Activated CD4-positive, CD25-positive, alpha-beta regulatory T cell treated with anti-CD3 and anti-CD28 coated beads, Interleukin-2, amount 50 U/mL, for 72 hours (primary cell): ENCODE results near the gene RSRC1.
"Not testable (repeated sequence)": the region's sequence is repeated elsewhere in the genome, so short reads cannot be mapped to it uniquely, and the experiment has no call there.

Experiments used
- DNase-seq: peaks from one replicate; pipeline ENCODE4 v3.0.0; 2021

RSRC1 gene

DNA sequence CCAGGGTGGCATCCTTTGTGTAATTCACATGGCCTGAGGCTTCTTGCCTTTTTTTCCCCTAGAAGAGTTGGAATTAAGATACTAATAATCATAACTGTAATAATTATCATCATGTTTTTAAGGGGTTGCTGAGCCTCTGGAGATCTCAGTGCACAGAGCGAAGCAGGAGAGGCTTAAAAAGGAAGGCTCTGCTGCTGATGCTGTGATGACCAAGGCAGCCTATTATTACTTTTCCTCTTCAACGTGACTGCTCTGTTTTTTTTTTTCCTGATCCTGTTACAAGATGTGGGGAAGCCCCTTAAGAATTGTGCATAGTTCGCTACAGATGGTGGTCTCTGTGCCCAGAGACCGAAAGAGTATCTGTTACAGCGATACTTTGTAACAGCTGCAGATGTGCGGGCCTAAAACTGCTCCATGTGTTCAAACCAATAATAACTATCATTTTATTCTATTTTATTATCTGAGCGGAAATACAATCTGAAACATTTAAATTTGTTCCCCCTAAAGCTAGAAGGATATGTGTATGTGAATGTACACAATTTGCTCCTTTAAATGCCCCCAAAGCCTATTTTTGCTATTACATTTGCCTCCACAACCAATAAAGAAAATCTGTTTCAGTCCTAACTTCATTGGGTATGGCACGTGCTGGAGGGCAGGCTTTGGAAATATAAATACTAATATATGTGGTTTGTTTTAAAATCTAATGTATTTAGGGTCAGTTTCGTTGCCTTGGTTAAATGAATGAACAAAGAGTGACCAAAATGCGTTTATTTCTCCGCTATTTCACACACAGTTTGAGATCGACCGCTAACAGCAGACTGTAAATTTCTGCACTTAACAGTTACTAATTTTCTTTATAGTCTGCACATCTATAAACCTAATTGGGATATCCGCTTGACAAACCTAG lies 8.3 kb upstream of the RSRC1 start:
- no peak for DNase-seq

DNA sequence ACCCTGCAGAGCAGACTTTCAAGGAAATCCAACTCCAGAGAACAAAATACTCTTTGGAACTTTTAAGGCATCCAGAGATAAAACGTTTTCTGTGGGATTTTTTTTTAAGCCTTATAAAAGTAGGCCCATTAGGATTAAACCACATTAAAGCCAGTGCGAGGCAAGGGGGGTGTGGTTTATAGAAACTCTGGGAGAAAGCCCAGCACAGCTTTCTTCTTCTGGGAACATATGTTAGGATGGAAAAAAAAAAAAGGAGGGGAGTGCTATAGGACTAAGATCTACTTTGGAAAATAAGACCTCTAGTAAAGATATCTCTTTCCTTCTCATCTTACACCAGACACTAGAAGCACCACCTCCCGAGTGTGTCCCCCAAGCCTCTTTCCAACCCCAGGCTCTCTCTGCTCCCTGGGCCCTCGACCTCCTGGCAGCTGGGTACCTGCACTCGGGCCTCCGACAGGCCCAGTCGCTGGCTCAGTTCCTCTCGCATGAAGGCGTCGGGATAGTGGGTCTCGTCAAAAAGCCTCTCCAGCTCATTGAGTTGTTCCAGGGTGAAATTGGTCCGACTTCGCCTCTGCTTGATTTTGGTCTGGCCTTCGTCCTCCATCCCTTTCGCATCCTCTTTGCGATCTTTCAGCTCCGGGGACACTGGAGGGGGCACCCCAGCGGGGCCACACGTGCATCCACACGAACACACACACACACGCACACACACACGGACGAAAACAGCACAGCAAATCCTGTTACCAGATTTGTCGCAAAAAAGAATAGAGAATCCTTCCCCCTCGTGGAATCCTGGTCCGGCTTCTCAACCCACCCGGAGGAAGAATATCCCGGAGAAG lies 7.4 kb upstream of the RSRC1 start:
- no peak for DNase-seq

DNA sequence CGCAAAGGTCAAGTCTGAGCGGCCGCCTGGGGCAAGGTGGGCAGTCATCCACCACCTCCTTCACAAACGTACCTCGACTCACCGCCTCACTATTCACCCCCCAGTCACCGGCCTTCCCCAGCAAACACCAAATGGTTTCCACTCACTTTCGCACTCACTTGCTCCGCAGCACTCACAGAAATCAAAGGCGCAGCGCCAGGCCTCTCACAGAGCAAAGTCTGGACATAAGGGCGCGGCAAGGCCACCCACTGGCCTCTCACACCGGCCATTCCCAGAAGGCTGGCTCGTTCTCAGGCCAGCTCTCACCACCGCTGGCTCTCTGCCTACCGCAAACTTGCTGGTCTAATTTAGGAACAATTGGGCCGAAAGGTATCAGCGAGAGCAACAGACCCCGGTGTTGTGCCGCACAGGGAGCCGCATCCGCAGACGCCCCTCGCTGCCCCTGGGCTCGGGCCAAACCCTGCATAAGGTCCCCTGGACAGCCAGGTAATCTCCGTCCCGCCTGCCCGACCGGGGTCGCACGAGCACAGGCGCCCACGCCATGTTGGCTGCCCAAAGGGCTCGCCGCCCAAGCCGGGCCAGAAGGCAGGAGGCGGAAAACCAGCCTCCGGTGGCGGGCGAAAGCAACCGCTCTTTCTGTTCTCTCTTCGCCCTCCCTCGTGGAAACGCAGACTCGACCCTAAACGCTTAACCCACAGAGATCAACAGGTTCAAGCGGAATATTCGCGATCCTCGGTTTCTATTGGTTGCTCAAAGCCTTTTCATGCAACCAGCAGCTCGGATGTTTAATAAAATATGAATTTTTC lies 6.6 kb upstream of the RSRC1 start:
- no peak for DNase-seq

DNA sequence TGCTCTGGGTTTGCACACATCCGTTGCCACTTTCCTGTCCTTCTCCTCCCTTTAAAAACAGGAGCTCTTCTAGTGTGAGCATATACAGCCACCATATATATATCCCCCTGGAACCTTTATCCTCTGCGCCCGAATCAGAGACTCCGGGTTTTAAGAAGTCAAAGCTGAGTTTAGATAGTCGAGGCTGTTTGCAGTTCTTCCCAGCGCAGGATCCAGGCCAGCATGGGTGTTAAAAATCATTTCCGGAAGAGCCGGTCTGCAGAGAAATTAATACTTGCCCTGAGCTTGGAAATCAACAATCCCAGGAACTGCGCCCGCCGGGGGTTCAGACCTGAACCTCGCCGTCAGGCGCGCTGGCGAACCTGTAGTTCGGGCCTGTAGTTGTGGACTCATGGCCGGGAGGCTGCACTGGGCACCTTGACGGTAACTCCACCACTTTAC lies 6.0 kb upstream of the RSRC1 start:
- no peak for DNase-seq

DNA sequence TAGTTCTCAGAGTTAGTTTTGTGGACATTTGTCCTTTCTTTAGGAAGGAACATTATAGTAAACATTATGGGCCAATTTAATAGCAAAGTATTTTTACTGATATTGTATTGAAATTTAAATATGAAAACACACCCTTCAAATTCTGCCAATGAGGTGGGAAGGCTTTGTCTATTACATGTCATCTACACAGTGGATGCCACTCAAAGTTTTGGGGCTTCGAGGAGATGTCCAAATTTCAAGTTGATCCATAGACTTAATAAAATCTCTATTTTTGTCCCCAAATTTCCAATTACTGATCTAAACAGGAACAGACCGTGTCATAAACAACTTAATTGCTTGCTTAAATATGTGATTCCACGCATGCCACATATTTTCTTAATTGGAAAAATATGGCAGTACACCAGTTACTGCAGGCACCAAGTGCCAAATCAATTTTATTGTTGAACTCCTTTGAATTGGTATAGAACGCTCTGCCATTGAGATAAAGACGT lies 5.4 kb upstream of the RSRC1 start:
- no peak for DNase-seq

DNA sequence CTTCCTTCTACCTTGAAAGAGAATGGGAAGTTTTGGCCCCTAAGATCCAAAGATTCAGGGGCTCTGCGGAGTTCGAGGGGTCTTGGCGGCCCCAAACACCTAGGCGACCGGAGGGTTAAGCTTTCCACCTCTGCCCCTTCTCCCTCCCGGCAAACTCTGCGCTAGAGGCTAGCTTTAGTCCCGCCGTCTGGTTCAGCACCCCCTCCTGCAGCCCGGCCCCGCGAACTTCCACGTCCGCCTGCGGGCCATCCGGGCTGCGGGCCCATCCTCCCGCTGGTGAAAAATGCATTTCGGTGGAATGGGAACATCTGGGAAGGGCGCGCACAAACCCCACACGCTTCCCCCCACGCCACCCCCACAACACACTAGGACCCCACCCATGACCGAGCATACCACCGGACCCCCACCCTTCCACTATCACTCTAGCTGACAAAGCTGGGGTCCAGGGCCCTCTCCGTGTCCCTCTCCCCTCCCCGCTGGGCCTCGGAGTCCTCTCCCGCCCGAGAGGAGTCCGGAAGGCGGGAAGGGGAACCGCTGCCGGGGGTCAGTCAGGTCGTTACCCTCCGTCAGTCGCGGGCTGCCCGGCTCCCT lies 4.7 kb upstream of the RSRC1 start:
- no peak for DNase-seq

DNA sequence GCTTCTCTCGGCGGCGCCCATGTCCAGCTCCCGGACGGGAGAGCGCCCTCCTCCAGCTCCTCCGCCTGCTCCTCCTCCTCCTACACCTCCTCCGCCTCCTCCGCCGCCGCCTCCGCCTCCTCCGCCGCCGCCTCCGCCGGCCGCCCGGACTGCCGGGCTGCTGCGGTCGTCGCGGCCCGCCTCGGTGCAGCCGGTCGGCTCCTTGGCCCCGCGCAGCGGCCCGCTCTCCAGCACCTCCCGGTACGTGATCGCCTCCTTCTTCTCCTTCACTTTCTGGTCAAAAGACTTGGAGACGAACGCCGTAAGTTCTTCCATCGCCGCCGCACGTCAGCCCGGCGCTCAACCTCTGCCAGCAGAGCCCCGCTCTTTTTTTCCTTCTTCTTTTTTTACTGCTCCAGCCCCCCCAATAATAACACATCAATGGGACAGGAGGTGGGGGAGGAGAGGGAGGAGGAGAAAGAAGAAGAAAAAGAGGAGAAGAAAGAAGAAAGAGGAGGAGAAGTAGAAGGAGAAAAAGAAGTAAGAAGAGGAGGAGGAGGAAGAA lies 4.1 kb upstream of the RSRC1 start:
- DNase-seq: no peak

DNA sequence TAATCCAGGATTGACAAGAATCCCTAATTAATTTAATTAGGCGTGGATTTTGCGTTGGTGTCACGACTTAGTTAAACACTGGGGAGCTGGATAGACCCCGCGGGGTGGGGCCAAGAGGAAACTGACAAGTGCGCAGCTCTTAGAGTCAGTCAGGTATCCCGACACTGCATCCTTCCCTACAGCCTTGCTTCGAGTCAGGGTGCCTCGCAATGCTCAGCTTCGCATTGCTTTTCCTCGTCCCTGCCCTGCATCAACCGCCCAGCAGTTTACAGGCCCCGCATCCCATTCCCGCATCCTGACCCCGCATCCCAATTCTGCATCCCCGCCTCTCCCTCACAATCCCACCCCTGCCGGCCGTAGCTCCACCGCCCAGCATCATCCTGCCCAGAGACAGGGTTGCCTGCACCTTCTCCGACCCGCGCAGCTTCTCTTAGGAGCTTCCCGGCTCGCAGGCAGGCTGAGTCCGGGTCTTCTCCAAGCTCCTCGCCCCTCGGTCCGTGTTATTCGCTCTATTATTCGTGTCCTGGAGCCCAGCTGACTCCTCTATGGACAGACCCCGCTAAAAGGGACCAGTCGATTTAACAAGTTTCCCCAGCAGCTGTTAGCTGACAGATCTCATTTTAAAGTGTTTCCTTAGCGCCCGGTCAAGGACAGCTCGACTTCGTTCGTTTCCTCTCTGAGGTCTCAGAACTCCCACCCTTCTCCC lies 3.0 kb upstream of the RSRC1 start:
- no peak for DNase-seq

DNA sequence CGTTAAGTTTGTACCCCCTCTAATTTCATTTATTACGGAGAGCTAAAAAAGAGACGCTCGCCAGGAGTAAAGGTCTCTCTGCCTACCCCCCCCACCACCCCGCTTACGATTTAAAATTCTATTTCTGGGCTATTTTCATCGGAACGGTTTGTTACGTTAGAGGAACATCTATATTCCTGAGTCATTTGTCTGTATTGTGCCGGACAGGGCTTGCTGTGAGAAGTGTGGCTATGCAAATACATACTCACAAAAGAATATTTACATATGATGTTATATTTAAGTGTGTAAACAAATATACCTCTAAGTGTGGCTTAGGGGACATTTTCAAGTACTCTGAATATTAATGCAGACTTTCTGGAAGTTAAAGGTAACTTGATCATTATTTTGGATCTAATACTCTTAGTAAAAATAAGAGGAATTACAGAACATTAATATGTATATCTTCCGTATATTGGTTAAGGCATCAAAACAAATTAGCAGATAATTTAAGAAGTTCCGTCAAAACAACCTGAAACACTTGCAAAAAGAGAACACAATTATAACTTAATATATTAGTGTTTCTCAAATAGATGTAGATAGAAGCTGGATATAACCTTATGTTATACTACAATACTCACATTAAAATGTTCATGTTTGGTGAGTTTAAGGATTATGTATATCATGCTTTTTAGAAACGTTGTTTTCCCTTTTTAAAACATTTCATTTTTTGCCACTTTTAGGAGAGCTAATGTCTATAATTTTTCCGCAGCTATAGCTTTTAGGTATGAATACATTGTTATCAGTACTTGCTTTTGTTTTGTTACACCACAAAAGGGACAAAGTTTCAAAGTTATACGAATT lies 2.1 kb upstream of the RSRC1 start:
- DNase-seq: no peak

DNA sequence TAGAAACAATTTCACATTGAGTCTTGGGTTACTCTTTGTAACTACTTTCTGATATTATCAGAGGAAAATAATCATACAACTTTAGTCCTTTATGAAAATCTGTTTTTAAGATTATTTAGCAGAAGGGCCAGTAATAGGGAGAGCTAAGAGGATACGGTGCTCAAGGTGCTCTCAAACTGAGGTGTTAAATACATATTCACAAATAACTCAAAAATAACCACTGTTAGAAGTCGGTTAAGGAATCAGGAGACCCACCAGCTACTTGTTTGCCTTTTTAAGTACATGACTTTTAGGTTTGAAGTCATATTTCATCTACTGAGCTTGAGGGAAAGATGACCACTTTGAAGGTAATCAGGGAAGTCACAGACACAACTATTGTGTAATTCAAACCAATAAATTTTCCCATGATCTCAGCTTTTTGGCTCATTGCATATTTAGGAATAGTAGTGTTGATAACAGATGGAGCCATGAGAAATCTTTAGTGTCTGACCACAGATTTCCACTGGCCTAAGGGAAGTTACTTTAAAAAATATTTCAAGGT lies 1.4 kb upstream of the RSRC1 start:
- no peak for DNase-seq

DNA sequence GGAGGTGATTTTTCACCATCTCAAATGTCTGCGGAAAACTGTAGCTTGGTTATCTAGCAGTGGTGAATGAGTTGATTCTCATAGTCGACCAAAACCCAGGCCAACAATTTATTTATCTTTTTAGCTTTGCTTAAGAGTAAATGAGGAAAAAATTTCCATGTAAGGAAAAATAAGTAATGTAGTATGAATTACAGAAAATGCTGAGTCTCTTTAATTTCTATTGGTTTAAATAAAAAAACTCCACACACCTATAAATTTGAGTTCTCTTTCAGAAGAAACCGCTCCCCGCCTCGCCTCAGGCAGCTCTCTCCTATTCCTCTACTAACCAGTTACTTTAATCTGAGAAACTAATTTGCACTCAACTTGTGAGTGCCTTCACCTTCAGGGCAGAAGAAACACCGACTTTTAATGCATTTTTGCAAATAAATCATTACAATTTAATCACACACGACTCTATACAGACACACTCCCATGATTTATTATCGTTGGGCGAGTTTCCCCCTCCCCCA lies 540 bp upstream of the RSRC1 start:
- DNase-seq: no peak

DNA sequence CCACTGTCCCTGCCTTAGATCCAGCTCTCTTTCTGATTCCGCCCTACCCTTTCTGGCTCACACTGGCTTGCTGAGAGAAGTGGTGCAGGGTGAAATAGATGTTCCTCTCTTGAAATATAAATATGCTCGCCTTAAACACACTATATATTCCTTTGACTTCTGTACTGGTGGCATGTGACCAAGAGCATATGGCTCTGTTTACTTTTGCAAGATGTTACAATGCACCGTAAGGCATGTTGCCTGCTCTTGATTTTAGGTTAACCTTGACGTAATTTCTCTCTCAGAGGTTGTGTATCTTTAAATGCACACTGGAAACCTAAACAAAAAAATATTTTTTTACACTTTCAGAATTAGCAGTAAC lies 749 bp downstream of the RSRC1 start:
- no peak for DNase-seq

DNA sequence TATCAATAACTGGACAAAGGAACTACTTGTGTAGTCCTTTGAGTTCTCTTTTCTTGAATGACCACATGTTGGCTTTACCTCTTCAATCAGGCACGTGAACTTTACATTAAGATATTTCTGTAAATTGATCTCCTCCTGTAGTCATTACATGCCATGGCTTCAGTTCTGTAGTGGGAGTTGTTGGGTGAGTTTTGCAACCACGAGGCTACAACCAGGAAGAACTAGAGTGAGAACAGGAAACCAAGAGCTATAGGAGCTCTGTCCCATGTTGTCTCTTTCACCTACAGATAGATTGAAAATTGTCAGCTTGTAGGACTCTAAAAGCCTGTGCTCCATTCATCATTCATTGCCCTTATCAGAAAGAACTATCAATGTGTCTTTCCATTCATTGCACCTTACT lies 2.0 kb downstream of the RSRC1 start:
- no peak for DNase-seq

DNA sequence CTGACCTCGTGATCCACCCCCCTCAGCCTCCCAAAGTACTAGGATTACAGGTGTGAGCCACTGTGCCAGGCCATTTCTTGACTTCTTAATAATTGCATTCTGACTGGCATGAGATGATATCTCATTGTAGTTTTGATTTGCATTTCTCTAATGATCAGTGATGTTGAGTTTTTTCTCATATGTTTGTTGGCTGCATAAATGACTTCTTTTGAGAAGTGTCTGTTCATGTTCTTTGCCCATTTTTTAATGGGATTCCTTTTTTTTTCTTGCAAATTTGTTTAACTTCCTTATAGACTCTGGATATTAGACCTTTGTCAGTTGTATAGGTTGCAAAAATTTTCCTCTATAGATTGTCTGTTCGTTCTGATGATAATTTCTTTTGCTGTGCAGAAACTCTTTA lies 3.7 kb downstream of the RSRC1 start:
- DNase-seq: not testable (repeated sequence)

DNA sequence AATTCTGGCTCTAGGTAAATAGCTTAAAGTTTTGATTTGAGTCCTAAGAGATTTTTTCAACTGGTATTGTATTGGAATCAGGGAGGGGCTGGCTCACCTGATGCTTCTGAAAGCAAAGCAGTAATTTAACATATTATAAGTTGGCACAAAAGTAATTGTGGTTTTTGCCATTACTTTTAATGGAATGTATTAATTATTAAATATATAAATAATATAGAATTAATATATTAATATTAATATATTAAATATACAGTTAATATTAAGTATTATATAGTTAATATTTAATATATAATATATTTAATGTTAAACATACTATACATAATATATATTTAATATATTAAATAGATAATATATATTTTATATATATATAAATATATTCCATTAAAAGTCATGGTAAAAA lies 10.4 kb downstream of the RSRC1 start:
- no peak for DNase-seq

DNA sequence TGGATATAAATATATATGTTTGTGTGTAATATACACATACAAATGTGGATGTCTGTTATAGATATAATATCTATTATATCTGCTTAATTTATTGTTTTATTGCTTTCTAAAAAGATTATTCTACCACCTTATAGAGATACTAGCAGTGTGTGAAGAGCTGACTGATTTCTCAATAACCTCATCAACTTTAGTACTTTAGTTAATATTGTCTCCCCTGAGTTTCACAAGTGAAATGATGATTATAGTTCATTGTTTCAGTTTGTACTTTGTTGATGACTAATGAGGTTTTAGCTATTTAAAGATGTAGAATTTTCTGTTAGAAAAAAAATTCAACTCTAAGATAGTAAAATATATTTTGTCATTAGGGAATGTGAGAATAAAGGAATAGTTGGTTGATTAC lies 11.4 kb downstream of the RSRC1 start:
- no peak for DNase-seq

DNA sequence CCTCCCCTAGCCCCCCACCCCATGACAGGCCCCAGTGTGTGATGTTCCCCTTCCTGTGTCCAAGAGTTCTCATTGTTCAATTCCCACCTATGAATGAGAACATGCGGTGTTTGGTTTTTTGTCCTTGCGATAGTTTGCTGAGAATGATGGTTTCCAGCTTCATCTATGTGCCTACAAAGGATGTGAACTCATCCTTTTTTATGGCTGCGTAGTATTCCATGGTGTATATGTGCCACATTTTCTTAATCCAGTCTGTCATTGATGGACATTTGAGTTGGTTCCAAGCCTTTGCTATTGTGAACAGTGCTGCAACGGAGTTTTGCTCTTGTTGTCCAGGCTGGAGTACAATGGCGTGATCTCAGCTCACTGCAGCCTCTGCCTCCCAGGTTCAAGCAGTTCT lies 12.8 kb downstream of the RSRC1 start:
- not testable (repeated sequence) for DNase-seq

DNA sequence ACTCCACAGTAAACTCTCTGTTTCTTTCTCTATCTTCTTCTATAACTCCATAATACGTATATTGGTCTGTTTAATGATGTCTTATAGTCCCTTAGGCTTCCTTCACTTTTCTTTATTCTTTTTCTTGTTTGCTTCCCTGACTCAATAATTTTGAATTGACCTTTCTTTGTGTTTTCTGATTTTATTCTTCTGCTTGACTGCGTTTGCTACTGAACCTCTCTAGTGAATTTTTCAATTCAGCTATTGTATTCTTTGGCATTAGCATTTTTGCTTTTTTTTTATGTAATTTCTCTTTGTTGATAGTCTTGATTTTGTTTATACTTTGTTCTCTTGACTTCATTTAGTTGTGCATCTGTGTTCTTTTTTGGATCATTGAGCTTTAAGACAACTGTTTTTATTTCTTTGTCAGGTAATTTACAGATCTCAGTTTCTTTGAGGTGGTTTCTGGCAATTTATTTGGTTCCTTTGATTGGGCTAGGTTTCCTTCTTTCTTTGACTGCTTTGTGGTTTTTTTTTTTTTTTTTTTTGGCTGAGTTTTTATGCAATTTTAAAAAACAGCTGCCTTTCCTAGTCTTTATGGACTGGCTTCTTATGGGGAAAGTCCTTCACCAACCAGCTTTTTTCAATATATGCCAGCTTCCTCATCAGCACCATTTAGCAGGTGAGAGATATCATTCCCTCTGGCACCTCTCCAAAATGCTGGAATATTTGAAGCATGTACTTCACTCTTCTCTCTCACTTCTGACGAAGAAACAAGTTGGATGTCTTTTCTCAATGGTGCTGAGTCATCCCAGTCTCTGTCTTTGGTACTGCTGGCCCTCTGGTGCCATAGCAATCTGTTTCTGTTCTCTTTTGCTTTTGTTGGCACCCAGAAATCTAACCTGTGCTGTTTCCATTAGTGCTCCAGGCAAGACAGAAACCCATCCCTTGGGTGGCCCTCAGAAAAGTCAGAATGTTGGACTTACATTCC lies 17.6 kb downstream of the RSRC1 start:
- no peak for DNase-seq

DNA sequence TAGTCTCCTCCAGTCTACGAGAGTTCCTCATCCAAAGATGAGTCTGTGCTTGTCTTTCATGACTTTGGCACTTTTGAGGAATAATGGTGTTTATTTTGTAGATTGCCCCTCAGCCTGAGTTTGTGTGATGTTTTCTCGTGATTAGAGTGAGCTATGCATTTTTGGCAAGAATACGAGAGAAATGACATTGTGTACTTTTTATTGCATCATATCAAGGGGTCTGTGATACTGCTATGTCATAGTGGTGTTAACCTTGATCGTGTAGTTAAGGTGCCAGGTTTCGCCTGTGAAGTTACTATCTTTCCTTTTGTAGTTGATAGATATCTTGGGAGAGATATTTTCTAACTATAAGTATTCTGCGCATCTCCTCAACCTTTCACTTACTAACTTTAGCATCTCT lies 18.9 kb downstream of the RSRC1 start:
- no peak for DNase-seq
